HG02642 (cell line): ENCODE measurements around the gene CNKSR3.

Experiments
- ATAC-seq: cut with Tn5 transposase; IDR thresholded peaks from one replicate; pipeline ENCODE4 v1.9.1; 2021; ENCODE audit warnings: mild to moderate bottlenecking; ENCODE audit not compliant: unreplicated experiment, poor library complexity

Gene CNKSR3

GRCh38 chr6:154432533-154433476, 77.7 kb downstream of the CNKSR3 start:
- ATAC-seq = no peak

GRCh38 chr6:154430481-154430919, 80.0 kb downstream of the CNKSR3 start:
- no peak for ATAC-seq

GRCh38 chr6:154429711-154430110, 80.8 kb downstream of the CNKSR3 start:
- no peak for ATAC-seq

GRCh38 chr6:154428897-154429296, 81.6 kb downstream of the CNKSR3 start:
- ATAC-seq = no peak

- ATAC-seq = no peak
These were observed 83.0 kb downstream of the CNKSR3 start for GRCh38 chr6:154427446-154427845.

GRCh38 chr6:154426997-154427396, 83.5 kb downstream of the CNKSR3 start:
- no peak for ATAC-seq

GRCh38 chr6:154425034-154425433, 85.5 kb downstream of the CNKSR3 start:
- ATAC-seq = no peak

GRCh38 chr6:154414021-154414813, 96.3 kb downstream of the CNKSR3 start:
- peak; percentile 50 for ATAC-seq

- ATAC-seq = no peak
These were observed 98.2 kb downstream of the CNKSR3 start for GRCh38 chr6:154412106-154412820.

GRCh38 chr6:154411076-154411475, 99.4 kb downstream of the CNKSR3 start:
- ATAC-seq = no peak

GRCh38 chr6:154410619-154411072, 99.8 kb downstream of the CNKSR3 start:
- no peak for ATAC-seq

GRCh38 chr6:154408891-154409500, 101.5 kb downstream of the CNKSR3 start:
- no peak for ATAC-seq

GRCh38 chr6:154407440-154407839, 103.0 kb downstream of the CNKSR3 start:
- no peak for ATAC-seq

GRCh38 chr6:154406869-154407268, 103.6 kb downstream of the CNKSR3 start:
- no peak for ATAC-seq

GRCh38 chr6:154406301-154406700, 104.2 kb downstream of the CNKSR3 start:
- no peak for ATAC-seq

GRCh38 chr6:154404791-154405400, 105.6 kb downstream of the CNKSR3 start:
- ATAC-seq = no peak

- no peak for ATAC-seq
These were observed 106.7 kb downstream of the CNKSR3 start for GRCh38 chr6:154403788-154404187.

- no peak for ATAC-seq
These were observed 108.3 kb downstream of the CNKSR3 start for GRCh38 chr6:154402081-154402780.

GRCh38 chr6:154399097-154399496, 111.4 kb downstream of the CNKSR3 start:
- no peak for ATAC-seq
